NT2/D1 (cell line): ENCODE measurements around the gene YKT6.

Source experiments
- YY1 ChIP-seq: IDR thresholded peaks from 2 replicates; pipeline ENCODE4 v1.6.1; 2011; ENCODE audit not compliant: insufficient read length, insufficient read depth
- ZNF274 ChIP-seq: IDR thresholded peaks from 2 replicates; pipeline ENCODE4 v1.6.1; 2011; ENCODE audit warnings: mild to moderate bottlenecking, low read depth, low read length

DNA sequence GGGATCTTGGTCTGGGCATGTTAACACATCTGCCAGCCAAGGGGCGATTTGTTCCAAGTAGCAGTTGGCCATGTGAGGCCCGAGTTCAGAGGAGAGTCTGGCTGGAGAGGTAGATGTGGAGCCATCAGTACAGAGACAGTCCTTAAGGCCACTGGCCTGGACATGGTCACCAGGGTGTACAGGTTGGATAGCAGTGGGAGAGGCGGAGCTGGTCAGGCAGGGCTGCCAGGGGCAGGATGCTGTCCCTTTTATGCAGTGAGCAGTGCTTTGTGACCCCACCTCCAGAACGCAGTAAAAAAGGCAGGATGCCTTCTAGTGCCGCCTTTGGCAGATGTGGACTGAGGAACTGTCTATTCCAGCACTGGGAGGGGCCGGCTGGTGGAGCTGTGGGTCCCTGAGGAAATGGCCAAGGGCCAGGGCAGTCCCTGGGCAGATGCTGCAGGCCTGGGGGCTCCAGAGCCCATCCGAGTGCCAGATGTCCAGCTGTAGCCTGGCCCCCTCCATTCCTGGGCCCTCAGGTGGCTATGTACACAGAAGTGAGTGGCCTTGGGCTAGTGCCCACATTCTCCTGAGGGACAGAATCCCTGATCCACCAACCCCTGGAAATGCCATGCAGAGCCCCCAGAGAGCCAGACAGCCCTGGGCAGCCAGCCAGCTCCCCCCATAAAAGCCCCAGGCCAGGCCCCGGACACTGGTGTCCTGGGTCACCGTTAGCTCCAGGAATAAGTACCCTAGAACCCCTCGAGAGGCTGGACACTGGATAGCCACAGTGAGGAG is 42.5 kb upstream of the YKT6 start:
- TF ChIP-seq YY1 = no peak
- TF ChIP-seq ZNF274 = no peak
